H1 (cell line): ENCODE data around the gene GCAT. TPM values are rescaled to one million over a fixed set of nuclear protein-coding genes. Genes with fewer than 3 reads are reported as not detected.

Source experiments
- CTCF ChIA-PET: fragments of 300-600 bp; sonication (Branson Sonifier 250); formaldehyde crosslinking; loops from one replicate; lab custom pipeline; 2021; ENCODE audit not compliant: partially characterized antibody; lab: Charles Lee
- POLR2A ChIA-PET: fragments of 300-600 bp; sonication (Branson Sonifier 250); formaldehyde crosslinking; loops from one replicate; lab custom pipeline; 2021; ENCODE audit warnings: inconsistent platforms; ENCODE audit not compliant: partially characterized antibody; lab: Charles Lee
- DNase-seq, 2 experiments: peaks; one replicate each; pipeline versions ENCODE4 v3.0.0 to v3.0.0-alpha.2; 2010 to 2022; ENCODE audit warnings: low spot score in 2 of 2, low read depth in 1 of 2, mixed read lengths in 1 of 2
- FAIRE-seq: peaks from 2 replicates; lab custom pipeline; 2011; peaks lifted over from hg19 to GRCh38; lab: Jason Lieb, UNC
- H2AFZ ChIP-seq: 2 replicates; pipeline ENCODE4 v1.8.1; 2012; ENCODE audit warnings: low read length, inconsistent platforms
- H2AK5ac ChIP-seq: 2 replicates; pipeline ENCODE4 v1.6.1; 2013; ENCODE audit warnings: low read depth, low read length
- H2BK120ac ChIP-seq: replicated peaks from 2 replicates; pipeline ENCODE3; 2013; ENCODE audit warnings: low read depth, low read length, inconsistent platforms
- H2BK12ac ChIP-seq: 2 replicates; pipeline ENCODE4 v1.6.1; 2013; ENCODE audit warnings: low read depth, low read length
- H2BK15ac ChIP-seq: 2 replicates; pipeline ENCODE4 v1.6.1; 2013; ENCODE audit warnings: low read length
- H2BK20ac ChIP-seq: 2 replicates; pipeline ENCODE4 v1.6.1; 2013; ENCODE audit warnings: low read length
- H2BK5ac ChIP-seq: 2 replicates; pipeline ENCODE4 v1.6.1; 2013; ENCODE audit warnings: low read depth, low read length
- H3K14ac ChIP-seq: 2 replicates; pipeline ENCODE4 v1.6.1; 2013; ENCODE audit warnings: inconsistent platforms; ENCODE audit not compliant: insufficient read length
- H3K18ac ChIP-seq: 2 replicates; pipeline ENCODE4 v1.6.1; 2013; ENCODE audit warnings: low read length; ENCODE audit errors: extremely low read depth
- H3K23ac ChIP-seq: 2 replicates; pipeline ENCODE4 v1.6.1; 2013; ENCODE audit warnings: inconsistent platforms; ENCODE audit not compliant: insufficient read length
- H3K23me2 ChIP-seq: 2 replicates; pipeline ENCODE4 v1.6.1; 2013; ENCODE audit warnings: low read depth, low read length
- H3K27ac ChIP-seq: 2 replicates; pipeline ENCODE4 v1.6.1; 2011; ENCODE audit warnings: low read depth, low read length, inconsistent platforms
- H3K27me3 ChIP-seq, 4 experiments: replicated peaks in 1 of 4; 1 replicate in 1 of 4; 2 replicates in 3 of 4; pipeline versions ENCODE4 v1.6.1 to v1.8.1; 2011 to 2013; ENCODE audit warnings: low read length in 3 of 4, mild to moderate bottlenecking in 3 of 4, inconsistent platforms in 2 of 4, mixed read lengths in 2 of 4, moderate library complexity in 1 of 4; ENCODE audit not compliant: control insufficient read depth in 3 of 4, insufficient read depth in 3 of 4; ENCODE audit errors: extremely low read depth in 1 of 4
- H3K36me3 ChIP-seq, 4 experiments: 2 replicates each; pipeline versions ENCODE4 v1.6.1 to v1.8.1; 2011 to 2013; ENCODE audit warnings: mild to moderate bottlenecking in 4 of 4, low read length in 3 of 4, moderate library complexity in 2 of 4, control low read depth in 1 of 4, inconsistent platforms in 1 of 4; ENCODE audit not compliant: insufficient read depth in 4 of 4, control insufficient read depth in 2 of 4
- H3K4ac ChIP-seq: replicated peaks from 2 replicates; pipeline ENCODE3; 2013; ENCODE audit warnings: low read length, low read depth, mixed read lengths, inconsistent platforms; ENCODE audit not compliant: insufficient read length
- H3K4me1 ChIP-seq, 4 experiments: replicated peaks in 1 of 4; 1 replicate in 1 of 4; 2 replicates in 3 of 4; pipeline versions ENCODE4 v1.6.1 to v1.8.1; 2011 to 2013; ENCODE audit warnings: low read length in 3 of 4, inconsistent platforms in 2 of 4, mixed read lengths in 1 of 4; ENCODE audit not compliant: insufficient read depth in 4 of 4, control insufficient read depth in 3 of 4
- H3K4me2 ChIP-seq, 2 experiments: 2 replicates each; pipeline versions ENCODE4 v1.6.1 to v1.8.1; 2011 to 2013; ENCODE audit warnings: low read depth in 2 of 2, low read length in 2 of 2, control low read depth in 1 of 2, inconsistent platforms in 1 of 2, mild to moderate bottlenecking in 1 of 2; ENCODE audit not compliant: insufficient read depth in 1 of 2
- H3K4me3 ChIP-seq, 4 experiments: fragments of 200-600, 300-600 bp in 1 of 4; sonication (generic), shearing (Covaris generic), sonication (Bioruptor Twin) in 1 of 4; 2 replicates each; pipeline versions ENCODE4 v1.5.1 to v1.8.1; 2011 to 2016; ENCODE audit warnings: low read length in 4 of 4, low read depth in 3 of 4, control low read depth in 2 of 4, inconsistent platforms in 2 of 4, mild to moderate bottlenecking in 2 of 4, mixed read lengths in 1 of 4, moderate library complexity in 1 of 4; ENCODE audit not compliant: insufficient read depth in 2 of 4; ENCODE audit errors: extremely low read depth in 1 of 4
- H3K56ac ChIP-seq: replicated peaks from 2 replicates; pipeline ENCODE3; 2013; ENCODE audit warnings: low read depth, mild to moderate bottlenecking, mixed read lengths, low read length, inconsistent platforms; ENCODE audit not compliant: insufficient read length
- H3K79me1 ChIP-seq: 2 replicates; pipeline ENCODE4 v1.6.1; 2013; ENCODE audit warnings: low read depth, low read length, control low read depth
- H3K79me2 ChIP-seq, 2 experiments: 2 replicates each; pipeline versions ENCODE4 v1.6.1 to v1.8.1; 2012 to 2013; ENCODE audit warnings: low read length in 2 of 2, mild to moderate bottlenecking in 2 of 2, inconsistent platforms in 1 of 2; ENCODE audit not compliant: insufficient read depth in 2 of 2, control insufficient read depth in 1 of 2
- H3K9ac ChIP-seq, 4 experiments: replicated peaks in 1 of 4; 1 replicate in 1 of 4; 2 replicates in 3 of 4; pipeline versions ENCODE4 v1.6.1 to v1.8.1; 2011 to 2013; ENCODE audit warnings: low read depth in 3 of 4, low read length in 3 of 4, control low read depth in 2 of 4, mild to moderate bottlenecking in 2 of 4, moderate library complexity in 2 of 4, inconsistent platforms in 1 of 4; ENCODE audit errors: extremely low read depth in 1 of 4
- H3K9me3 ChIP-seq, 2 experiments: 2 replicates each; pipeline versions ENCODE4 v1.6.1 to v1.8.1; 2012 to 2013; ENCODE audit warnings: mild to moderate bottlenecking in 2 of 2, moderate library complexity in 2 of 2, control low read depth in 1 of 2, inconsistent platforms in 1 of 2, low read depth in 1 of 2, low read length in 1 of 2, mixed read lengths in 1 of 2; ENCODE audit not compliant: insufficient read depth in 2 of 2
- H4K20me1 ChIP-seq, 2 experiments: replicated peaks in 1 of 2; 2 replicates each; pipeline versions ENCODE3 to v1.8.1; 2011 to 2013; ENCODE audit warnings: inconsistent platforms in 2 of 2, low read length in 2 of 2, mild to moderate bottlenecking in 1 of 2; ENCODE audit not compliant: insufficient read depth in 2 of 2, control insufficient read depth in 1 of 2
- H4K5ac ChIP-seq: 2 replicates; pipeline ENCODE4 v1.6.1; 2013; ENCODE audit warnings: low read length, low read depth, mixed read lengths, inconsistent platforms; ENCODE audit not compliant: insufficient read length
- H4K8ac ChIP-seq: 2 replicates; pipeline ENCODE4 v1.8.0; 2013; ENCODE audit warnings: mild to moderate bottlenecking, moderate library complexity, low read length, inconsistent platforms; ENCODE audit not compliant: insufficient read depth; ENCODE audit errors: extremely low read depth
- H4K91ac ChIP-seq: replicated peaks from 2 replicates; pipeline ENCODE3; 2013; ENCODE audit warnings: low read length, mixed read lengths, inconsistent platforms; ENCODE audit not compliant: insufficient read length
- ATF2 ChIP-seq: IDR thresholded peaks from 2 replicates; pipeline ENCODE4 v1.6.1; 2012; ENCODE audit warnings: low read length, inconsistent platforms
- CEBPB ChIP-seq: IDR thresholded peaks from 2 replicates; pipeline ENCODE4 v1.6.1; 2012; ENCODE audit warnings: low read depth, low read length
- MAFK ChIP-seq: IDR thresholded peaks from 2 replicates; pipeline ENCODE4 v1.6.1; 2012; ENCODE audit warnings: low read depth, mild to moderate bottlenecking, improper control_type of control experiment, low read length
- NRF1 ChIP-seq: IDR thresholded peaks from 2 replicates; pipeline ENCODE4 v1.6.1; 2011; ENCODE audit warnings: mild to moderate bottlenecking, low read depth, low read length, improper control_type of control experiment
- RBBP5 ChIP-seq: IDR thresholded peaks from 2 replicates; pipeline ENCODE4 v1.7.1; 2012; ENCODE audit warnings: low read depth, mild to moderate bottlenecking, inconsistent platforms, low read length, moderate library complexity, borderline replicate concordance
- RNF2 ChIP-seq: fragments of 200-900, 300-1000 bp; sonication (generic); IDR thresholded peaks from 2 replicates; pipeline ENCODE4 v1.7.1; 2016; ENCODE audit warnings: borderline replicate concordance, low read depth, mild to moderate bottlenecking, antibody characterized with exemption, low read length; ENCODE audit not compliant: poor library complexity, severe bottlenecking; ENCODE audit errors: missing control alignments
- TAF7 ChIP-seq: optimal IDR thresholded peaks from 2 replicates; pipeline ENCODE3; 2011; ENCODE audit warnings: low read depth, mild to moderate bottlenecking, inconsistent platforms, low read length, moderate library complexity, borderline replicate concordance
- WGBS, 2 experiments: shearing (Covaris generic) in 1 of 2; methylation state at CpG; one replicate each; pipeline versions ENCODE4 v1.1.6 to v1.1.7; 2013 to 2015; ENCODE audit warnings: low lambda C conversion rate in 2 of 2, mixed read lengths in 2 of 2, inconsistent platforms in 1 of 2, low coverage in 1 of 2, missing lambda C conversion rate in 1 of 2; ENCODE audit not compliant: insufficient replicate concordance in 2 of 2, insufficient coverage in 1 of 2, insufficient read length in 1 of 2; ENCODE audit errors: extremely low coverage in 1 of 2, missing lambda C conversion rate in 1 of 2; 5-methylcytosine and 5-hydroxymethylcytosine counted together
- polyA plus RNA-seq, 7 experiments: library from polyadenylated mRNA; depleted of rRNA in 3 of 7; stranded (reverse) in 5 of 7; unstranded in 2 of 7; fragments of >200 nt in 5 of 7; fragments of 200-250 nt in 2 of 7; gene quantifications; 1 replicate in 5 of 7; 2 replicates in 1 of 7; 4 replicates in 1 of 7; pipeline versions ENCODE4 v1.2.1 to v1.2.3, GENCODE V29; 2011 to 2013; ENCODE audit warnings: missing spikeins in 2 of 7, mixed read lengths in 2 of 7
- total RNA-seq: library from RNA; stranded (reverse); fragmentation: NEBNext Ultra II Directional; extraction: Animal tissue kit (Norgen Biotek cat#: 25700); gene quantifications from 2 replicates; pipeline ENCODE4 v1.2.1, GENCODE V29; 2021

GCAT gene
- total and polyA plus RNA-seq, 2 of the 8 experiments (the other 6 are each of a cell fraction or from before 2014, with no cell fraction given), result 24.3 to 47.5 TPM

GRCh38 chr22:37778370-37779009 is 29.2 kb upstream of the GCAT start:
- Histone ChIP-seq H3K9ac (no peak overlapping the region), H4K20me1 (no peaks in the 10 kb centered on the region), H3K56ac (no peak overlapping the region), H2BK20ac (no peak overlapping the region), H2AFZ (no peak overlapping the region), H4K5ac (no peak overlapping the region), H4K8ac (no peak overlapping the region; the same call in 1 of the 2 replicates), H2BK5ac (no peak overlapping the region), H2BK15ac (no peak overlapping the region), H4K91ac (no peak overlapping the region), H3K79me2 (no peaks in the 10 kb centered on the region), H2BK12ac (no peak overlapping the region), H2BK120ac (no peak overlapping the region), H3K14ac (no peak overlapping the region), H3K4ac (no peak overlapping the region), H3K18ac (no peak overlapping the region), H3K9me3 (no peaks in the 10 kb centered on the region), H3K36me3 (peaks cover 0 to 2% (median 0%) of the 10 kb centered on the region in 4 experiments; a peak in 1 of 8 replicates), H3K27me3 (peaks cover 0 to 17% (median 7%) of the 10 kb centered on the region in 4 experiments; a peak in 3 of 7 replicates), H3K79me1 (no peaks in the 10 kb centered on the region), H3K23ac (no peak overlapping the region), H3K4me3 (no peak overlapping the region), H3K4me1 (peaks cover 0 to 2% (median 0%) of the 10 kb centered on the region in 4 experiments; a peak in 2 of 7 replicates), H3K27ac (no peak overlapping the region), H3K4me2 (no peak overlapping the region), H3K23me2 (no peaks in the 10 kb centered on the region), H2AK5ac (no peak overlapping the region)
- 95% methylated on average over 10 of the region's 10 CpGs; no CpG with 5 or more reads in 1 of the 2 experiments for WGBS, 2 experiments
- FAIRE-seq (no peak), DNase-seq (no peak)
- POLR2A ChIA-PET, result interaction anchor here (1.2 to 2.6 kb wide), 8 partner anchors 10 to 42 kb away, joined by 3 to 12 read pairs (median 4); no protein-coding TSS in a partner anchor
- no peak for TF ChIP-seq CEBPB
- no peak for TF ChIP-seq MAFK
- no peak for TF ChIP-seq ATF2
- no peak for TF ChIP-seq RNF2
- no peak for TF ChIP-seq NRF1
- TF ChIP-seq TAF7, result no peak
- no peak for TF ChIP-seq RBBP5
- CTCF ChIA-PET, result interaction anchor here (1.3 to 3.5 kb wide), 5 partner anchors 10 to 117 kb away, joined by 3 to 14 read pairs (median 3); no protein-coding TSS in a partner anchor
